T-helper 2 cell treated with Interferon-gamma antibody and Interleukin-4, amounts not matched to agents 100 ng/mL and 5 ng/mL, for 36 hours (primary cell): ENCODE measurements around the gene OR52K1. TPM values are rescaled to one million over a fixed set of nuclear protein-coding genes. Genes with fewer than 3 reads are reported as not detected.

Experiments
- intact Hi-C: fragments of 100-400 bp; cut with micrococcal nuclease; formaldehyde crosslinking; loops from one replicate; pipeline ENCODE4 v1.15.1; 2023
- total RNA-seq: library from RNA; stranded (reverse); gene quantifications from 2 replicates; pipeline ENCODE4 v1.2.3, GENCODE V29; 2022

OR52K1 gene
- total RNA-seq = not detected in 2 replicates

DNA sequence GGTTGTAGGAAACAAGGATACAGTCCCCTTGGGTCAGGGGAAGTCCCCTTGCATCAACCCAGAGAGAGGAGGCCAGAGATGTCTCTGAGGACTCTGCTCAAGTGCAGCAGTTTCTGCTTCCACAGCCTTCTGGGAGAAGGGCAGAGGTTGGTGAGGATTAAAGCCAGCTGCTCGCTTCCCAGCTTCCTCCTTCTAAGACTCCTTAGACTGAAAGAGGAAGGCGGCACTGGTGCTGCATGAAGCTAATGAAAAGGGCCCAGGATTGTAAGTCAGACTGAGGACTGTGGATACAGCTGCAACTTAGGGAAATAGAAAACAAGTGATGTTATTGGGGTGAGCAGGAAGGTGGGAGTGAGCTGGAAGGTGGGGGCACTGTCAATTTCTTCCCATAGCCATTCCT is at the start of gene OR52K1:
TSS of gene OR52K1 (plus strand) at position 202 of the 400 bp plus-strand sequence. CDS start 6,255 bp downstream, outside the sequence.
- intact Hi-C loops = no loop called here

DNA sequence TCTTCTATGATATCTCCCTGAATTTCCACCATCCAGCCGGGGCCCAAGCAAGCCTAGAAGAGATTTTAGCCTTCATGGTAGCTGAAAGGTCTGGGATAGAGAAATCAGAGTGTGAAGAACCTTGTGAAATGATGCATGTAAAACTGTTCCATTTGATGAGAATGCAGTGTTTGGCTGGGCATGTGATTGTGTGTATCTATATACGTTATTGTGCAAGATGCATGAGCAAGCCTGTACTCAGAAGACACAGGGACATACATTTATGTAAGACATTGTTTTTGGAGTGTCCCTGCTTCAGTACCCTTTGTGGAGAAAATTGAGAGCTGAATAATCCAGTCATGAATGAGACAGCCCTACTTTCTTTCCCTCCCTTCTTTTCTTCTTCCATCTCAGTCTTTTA is 48.6 kb upstream of the OR52K1 start:
- intact Hi-C loops = no loop called here

- intact Hi-C loops = no loop called here
Measured at GRCh38 chr11:4436411-4436810, 46.0 kb upstream of the OR52K1 start.

GRCh38 chr11:4441515-4441914 is 40.9 kb upstream of the OR52K1 start:
- intact Hi-C loops = no loop called here

DNA sequence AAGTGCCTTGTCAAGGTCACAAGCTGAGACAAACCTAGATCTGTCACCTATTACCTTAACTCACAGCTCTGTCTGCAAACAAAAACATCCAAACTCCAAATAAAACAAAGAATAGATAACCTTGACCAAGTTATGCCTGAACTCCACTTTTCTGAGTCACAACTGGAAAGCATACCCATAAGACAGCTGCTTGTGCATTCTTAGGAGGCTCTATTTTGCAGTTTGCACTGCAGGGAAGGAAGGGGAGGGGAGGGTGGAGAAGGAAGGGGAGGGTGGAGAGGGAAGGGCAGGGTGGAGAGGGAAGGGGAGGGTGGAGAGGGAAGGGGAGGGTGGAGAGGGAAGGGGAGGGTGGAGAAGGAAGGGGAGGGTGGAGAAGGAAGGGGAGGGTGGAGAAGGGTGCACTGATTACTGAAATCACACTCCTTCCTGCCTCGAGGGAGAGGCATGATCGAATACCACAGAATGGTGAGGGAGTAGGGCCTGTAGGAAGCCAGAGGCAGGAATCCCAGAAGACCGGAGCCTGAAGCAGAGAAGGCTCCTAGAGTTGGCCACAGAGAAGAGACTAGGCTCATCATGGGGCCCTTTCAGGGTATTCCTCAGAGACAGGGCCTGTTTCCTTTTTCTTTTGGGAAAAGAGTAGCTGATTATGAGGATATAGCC is 39.1 kb upstream of the OR52K1 start:
- intact Hi-C loops = no loop called here

DNA sequence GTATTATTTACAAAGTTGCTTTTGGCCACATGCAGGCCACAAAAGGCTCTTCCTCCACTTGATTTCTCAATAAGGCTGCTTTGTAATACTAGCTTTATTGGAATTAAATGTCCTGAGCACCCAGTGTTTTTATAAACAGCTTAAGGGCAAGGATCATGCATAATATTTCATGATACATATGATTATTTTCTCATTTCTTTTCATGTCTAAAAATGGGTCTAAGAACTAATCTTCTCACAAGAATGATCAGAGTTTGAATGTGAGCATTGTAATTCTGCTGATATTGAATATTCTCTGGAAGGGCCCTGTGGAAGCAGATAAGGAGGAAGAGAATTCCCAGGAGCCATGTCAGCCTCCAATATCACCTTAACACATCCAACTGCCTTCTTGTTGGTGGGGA is 33.5 kb upstream of the OR52K1 start, which contains the start of gene OR52K2:
TSS of gene OR52K2 (plus strand) at position 301 of the 400 bp plus-strand sequence. CDS start at position 346, 45 bp downstream.
- intact Hi-C loops = no loop called here

- intact Hi-C loops = no loop called here
Measured at GRCh38 chr11:4453118-4453517, 29.3 kb upstream of the OR52K1 start.

DNA sequence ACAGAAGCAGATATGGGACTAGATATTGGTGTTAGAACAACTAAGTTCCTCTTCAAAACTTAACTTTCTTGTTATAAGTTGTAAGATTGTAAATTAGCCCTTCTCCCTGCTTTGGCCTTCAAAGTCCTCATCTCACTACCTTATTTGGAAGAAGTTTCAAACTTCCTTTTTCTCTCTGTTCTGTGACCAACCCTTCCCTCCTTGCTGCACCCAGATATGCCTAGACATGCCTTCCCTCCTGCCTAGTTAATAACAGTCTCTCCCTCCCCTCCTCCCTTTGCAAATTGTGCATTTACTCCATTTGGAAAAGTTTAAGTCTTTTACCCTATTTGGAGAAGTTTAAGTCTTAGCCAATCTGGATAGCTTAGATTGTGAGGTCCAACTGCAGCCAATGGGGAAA is 28.4 kb upstream of the OR52K1 start:
- intact Hi-C loops = no loop called here

GRCh38 chr11:4455419-4455818 is 27.0 kb upstream of the OR52K1 start:
- intact Hi-C loops = no loop called here

DNA sequence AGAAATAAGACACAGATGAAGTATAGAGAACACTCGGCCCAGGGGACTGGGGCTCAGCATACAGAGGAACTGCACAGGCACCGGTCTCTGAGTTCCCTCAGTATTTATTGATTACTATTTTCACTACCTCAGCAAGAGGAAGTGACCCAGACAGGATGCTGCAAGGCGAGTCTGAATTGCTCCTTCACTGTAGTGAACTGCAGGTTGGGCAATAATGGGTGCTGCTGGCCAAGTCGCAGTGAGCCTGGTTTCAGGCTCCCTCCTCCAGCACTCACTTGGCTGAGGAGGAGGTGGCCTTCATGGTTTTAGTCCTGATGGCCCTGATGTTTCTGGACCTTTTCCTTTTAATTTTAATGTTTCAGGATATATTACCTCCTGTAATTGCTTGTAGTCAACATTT is 22.9 kb upstream of the OR52K1 start:
- intact Hi-C loops = no loop called here

DNA sequence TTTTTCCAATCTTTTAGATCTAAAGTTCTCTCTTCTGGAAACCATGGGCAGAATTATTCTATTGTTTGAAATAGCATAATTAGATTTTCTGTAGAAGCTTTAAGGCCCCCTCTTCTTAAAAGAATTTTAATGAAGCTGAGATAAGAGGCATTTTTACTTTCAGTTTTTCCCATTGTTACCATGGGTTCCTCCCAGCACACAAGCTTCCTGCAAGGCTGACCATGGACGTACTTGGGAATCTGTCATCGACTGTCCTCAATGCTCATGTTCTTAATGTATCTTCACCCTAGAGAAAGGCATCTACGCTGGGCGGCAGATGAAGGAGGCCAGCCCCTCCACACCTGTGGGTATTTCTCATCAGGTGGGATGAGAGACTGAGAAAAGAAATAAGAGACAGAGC is 22.3 kb upstream of the OR52K1 start:
- intact Hi-C loops = no loop called here

GRCh38 chr11:4464216-4465159 is 18.0 kb upstream of the OR52K1 start:
- intact Hi-C loops = no loop called here

GRCh38 chr11:4465407-4465806 is 17.0 kb upstream of the OR52K1 start:
- intact Hi-C loops = no loop called here

DNA sequence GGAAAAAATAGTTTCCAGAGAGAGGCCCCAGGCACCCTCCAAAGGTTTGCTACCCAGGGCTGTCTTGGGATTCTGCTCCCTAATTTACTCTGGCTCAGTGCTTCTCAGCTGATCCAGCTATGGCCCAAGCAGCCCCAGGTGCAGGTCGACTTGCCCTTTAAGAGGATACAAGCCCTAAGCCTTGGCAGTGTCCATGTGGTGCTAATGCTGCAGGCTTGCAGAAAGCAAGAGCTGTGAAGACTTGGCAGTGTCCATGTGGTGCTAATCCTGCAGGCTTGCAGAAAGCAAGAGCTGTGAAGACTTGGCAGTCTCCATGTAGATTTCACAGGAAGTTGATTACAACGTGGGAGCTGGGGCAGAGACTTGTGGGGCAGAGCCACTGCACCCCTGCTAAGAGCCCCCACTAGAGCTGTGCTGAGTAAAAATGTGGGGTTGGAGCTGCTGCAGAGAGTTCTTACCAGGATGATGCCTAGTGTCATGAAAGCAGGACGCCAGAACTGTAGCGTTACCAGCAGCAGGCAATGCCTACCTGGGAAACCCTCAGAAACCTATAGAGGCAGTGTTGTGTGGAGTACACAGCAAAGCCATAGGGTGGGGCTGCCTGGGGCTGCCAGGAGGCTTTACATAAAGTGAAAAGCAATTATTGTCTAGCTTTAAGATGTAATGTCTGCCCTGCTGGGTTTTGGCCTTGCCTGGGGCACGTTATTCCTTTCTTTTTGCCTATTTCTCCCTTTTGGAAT is 16.1 kb upstream of the OR52K1 start:
- intact Hi-C loops = no loop called here

DNA sequence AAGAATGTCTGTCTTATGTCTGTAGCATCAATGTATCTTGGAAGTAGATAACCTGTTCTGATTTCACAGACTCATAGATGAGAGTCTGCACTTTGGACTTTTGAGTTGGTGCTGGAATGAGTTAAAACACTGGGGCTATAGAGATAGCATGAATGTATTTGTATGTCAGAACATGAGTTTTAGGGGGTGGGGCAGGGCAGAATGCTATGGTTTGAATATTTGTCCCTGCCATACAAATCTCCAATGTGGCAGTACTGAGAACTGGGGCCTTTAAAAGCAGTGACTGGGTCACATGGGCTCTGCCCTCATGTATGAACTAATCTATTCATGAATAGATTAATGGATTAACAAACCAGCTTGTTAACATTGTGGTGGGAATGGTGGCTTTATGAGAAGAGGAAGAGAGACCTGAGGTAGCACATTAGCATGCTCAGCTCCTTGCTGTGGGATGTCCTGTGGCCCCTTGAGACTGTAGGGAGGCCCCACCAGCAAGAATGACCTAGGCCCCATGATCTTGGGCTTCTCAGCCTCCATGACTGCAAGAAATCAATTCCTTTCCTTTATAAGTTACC is 15.5 kb upstream of the OR52K1 start:
- intact Hi-C loops = no loop called here

GRCh38 chr11:4467811-4468606 is 14.4 kb upstream of the OR52K1 start:
- intact Hi-C loops = no loop called here

DNA sequence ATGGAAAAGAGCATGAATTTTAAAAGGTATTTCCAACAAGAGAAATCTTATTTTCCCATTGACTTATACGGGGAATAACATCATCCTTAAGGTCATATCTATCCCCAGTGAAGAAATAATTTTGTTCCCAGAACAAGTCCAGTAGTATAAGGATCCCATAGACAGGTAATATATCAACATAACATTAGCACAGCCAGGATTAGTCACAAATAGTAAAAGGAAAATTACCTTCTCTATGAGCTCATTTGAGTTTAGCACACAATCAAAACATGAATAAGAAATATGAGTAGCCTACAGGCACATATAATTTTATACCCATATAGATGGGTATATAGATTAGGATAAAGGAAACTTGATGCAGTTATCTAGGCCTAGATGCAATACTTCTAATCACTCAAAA is 2.8 kb upstream of the OR52K1 start:
- intact Hi-C loops = no loop called here

DNA sequence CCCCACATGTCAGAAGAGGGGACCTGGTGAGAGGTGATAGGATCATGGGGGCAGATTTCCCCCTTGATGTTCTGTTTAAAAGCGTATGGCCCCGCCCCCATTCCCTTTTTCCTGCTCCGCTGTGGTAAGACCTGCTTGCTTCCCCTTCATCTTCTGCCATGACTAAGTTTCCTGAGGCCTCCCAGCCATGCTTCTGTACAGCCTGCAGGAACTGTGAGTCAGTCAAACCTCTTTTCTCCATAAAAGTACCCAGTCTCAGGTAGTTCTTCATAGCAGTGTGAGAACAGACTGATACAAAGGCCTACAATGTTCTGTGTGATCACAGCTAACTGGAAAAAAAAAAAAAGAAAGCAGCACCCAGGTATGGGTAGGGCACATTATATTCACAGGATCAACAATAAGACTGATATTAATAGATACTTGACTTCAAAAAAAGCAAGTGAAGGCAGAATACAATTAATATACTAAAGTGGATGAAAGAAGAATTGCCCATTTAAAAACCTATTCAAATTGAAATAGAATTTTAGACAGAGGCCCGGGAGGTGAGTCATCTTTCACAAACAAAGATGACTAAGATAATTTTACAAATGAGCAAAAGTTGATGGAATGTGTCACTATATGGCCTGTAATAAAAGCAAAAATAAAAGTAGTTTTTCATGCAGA is 1.7 kb upstream of the OR52K1 start:
- intact Hi-C loops = no loop called here

DNA sequence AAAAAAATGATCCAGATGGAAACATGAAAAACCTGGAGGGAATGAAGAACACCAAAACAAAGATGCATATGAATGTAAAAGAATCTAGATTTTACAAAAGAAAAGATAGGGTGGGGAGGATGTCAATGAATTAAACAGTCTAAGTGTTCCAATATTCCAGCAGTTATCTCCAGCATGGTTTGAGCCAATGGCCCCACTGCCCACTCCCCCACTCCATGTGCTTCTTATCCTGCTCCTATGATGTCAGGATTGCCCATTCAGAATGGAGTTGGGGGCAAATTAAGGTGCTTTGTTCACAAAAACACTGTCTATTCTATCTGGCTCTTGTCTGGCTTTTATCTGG is 1.2 kb upstream of the OR52K1 start:
- intact Hi-C loops = no loop called here

GRCh38 chr11:4484310-4484709 is 1.9 kb downstream of the OR52K1 start:
- intact Hi-C loops = no loop called here
